ENCODE measurements around the gene ZNF625.

GRCh38 chr19:12198136-12198535 lies 41.6 kb upstream of the ZNF625 start:
- TF ChIP-seq POLR2A (IDR thresholded peaks at IDR 0.05) (no peak), CTCF (IDR thresholded peaks at IDR 0.05) (no peak)

Measured in esophagus squamous epithelium (tissue), 4 donors.